Hematopoietic multipotent progenitor cell (in vitro differentiated cells): ENCODE data around the gene XG. TPM values are rescaled to one million over a fixed set of nuclear protein-coding genes. Genes with fewer than 3 reads are reported as not detected.
"Not testable (repeated sequence)": the region's sequence is repeated elsewhere in the genome, so short reads cannot be mapped to it uniquely, and the experiment has no call there.

Source experiments
- DNase-seq, 3 donors: peaks; one replicate each; pipeline ENCODE4 v3.0.0-alpha.2; 2011 to 2015; ENCODE audit warnings: low read depth in 2 of 3, low spot score in 2 of 3
- total RNA-seq: library from RNA; depleted of rRNA; stranded (reverse); fragments of >200 nt; gene quantifications from one replicate; pipeline ENCODE4 v1.2.3, GENCODE V29; 2012

Gene XG, protein sequence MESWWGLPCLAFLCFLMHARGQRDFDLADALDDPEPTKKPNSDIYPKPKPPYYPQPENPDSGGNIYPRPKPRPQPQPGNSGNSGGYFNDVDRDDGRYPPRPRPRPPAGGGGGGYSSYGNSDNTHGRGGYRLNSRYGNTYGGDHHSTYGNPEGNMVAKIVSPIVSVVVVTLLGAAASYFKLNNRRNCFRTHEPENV
- total RNA-seq, result under 0.01 TPM

- not testable (repeated sequence) for DNase-seq
Measured at GRCh38 chrX:2751874-2752300, at the start of gene XG. Gene XG (plus strand): TSS chrX:2752040. CDS start chrX:2752275, 235 bp downstream.

DNA sequence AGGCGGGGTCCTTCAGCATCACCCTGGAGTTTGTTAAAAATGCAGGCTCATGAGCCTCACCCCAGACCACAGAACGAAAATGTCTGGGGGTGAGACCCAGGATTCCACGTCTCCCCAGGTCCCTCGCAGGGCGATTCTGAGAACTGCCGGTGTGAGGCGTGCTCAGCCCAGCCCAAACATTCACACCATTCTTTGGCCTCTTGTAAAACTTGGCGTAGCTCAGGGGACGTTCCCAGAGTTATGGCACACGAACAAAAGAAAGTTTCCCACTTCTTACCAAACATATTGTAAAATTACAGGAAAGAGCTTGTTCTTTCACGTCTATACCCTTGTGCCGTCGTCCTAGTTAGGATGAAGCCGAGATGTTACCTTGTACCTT, 47.9 kb upstream of the XG start:
- DNase-seq, result no peak

DNA sequence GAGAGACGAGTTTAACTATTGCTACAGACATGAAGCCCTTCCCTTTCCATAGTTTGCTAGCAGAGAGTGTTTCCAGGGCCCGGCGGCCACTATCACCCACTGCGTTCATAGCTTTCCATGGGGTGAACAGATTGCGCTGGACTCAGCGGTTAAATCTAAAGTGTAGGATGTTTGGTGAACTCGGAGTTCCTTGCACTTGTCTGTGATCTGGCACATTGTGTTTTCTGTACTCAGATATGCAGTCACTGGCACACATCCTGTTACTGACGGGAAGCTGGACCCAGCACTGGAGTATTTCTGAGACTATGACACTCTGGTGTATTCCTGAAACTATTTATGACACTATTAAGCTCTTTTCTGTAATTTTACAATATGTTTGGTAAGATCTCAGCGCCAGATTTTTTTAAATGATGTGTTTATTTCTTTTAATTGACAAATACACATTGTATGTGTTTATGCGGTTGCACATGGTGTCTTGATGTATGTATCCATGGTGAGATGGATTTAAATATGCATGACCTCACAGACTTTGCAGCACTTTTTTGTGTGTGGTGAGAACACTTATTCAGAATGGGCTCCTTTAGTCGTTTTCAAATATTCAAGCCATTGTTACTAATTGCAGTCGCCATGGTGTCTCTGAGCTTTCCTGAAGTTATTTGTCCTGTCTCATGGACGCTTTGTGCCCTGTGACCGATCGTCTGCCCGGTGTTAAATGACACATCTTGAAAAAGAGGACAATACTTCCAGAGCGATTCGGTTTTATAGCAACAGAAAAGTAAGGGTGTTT, 46.6 kb upstream of the XG start:
- no peak for DNase-seq

- peak in 2 of 3 donors; percentile 99 to 100 for DNase-seq
Measured at GRCh38 chrX:2707334-2707760, 44.5 kb upstream of the XG start.

- peak in 1 of 3 donors; percentile 30 for DNase-seq
Measured at GRCh38 chrX:2708021-2708420, 43.8 kb upstream of the XG start.

- DNase-seq, result peak in 2 of 3 donors; percentile 57 to 76
Measured at GRCh38 chrX:2708592-2709188, 43.1 kb upstream of the XG start.

DNA sequence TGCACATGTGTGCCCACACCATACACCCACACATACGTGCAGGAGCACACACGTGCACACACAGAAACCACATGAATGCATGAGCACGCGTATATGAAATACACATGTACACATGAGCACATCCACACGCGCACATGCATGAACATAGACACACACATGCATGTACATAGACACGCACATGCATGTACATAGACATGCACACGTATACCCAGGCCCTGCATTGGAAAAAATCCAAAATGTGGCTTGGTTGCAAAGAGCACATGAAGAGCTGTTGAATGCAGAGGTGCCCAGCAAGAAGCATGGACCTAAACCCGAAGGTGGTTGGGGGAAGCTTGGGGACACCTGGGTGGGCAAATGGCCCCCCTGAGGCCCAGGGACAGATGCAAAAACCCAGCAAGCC, 42.3 kb upstream of the XG start:
- peak in 1 of 3 donors; percentile 30 for DNase-seq

GRCh38 chrX:2710041-2710840, 41.6 kb upstream of the XG start:
- peak in 2 of 3 donors; percentile 76 to 77 for DNase-seq

DNA sequence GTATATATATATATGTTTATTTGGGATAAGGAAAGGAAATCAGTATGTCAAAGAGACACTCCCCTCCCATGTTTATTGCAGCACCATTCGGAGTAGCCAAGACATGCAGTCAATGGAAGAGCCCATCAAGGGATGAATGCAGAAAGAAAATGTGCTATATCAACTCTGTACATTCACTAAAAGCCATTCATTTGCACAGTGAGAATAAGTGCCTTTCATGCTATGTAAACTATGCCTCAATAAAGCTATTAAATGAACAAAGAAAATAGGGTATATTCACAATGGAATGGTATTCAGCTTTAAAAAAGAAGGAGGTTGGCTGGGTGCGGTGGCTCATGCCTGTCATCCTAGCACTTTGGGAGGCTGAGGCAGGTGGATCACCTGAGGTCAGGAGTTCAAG, 40.4 kb upstream of the XG start:
- DNase-seq, result no peak

GRCh38 chrX:2712428-2712827, 39.4 kb upstream of the XG start:
- no peak for DNase-seq

GRCh38 chrX:2712890-2713840, 38.7 kb upstream of the XG start:
- DNase-seq, result peak in 1 of 3 donors; percentile 52

GRCh38 chrX:2714551-2714950, 37.3 kb upstream of the XG start:
- DNase-seq, result no peak

- DNase-seq, result no peak
Measured at GRCh38 chrX:2715066-2715600, 36.7 kb upstream of the XG start.

DNA sequence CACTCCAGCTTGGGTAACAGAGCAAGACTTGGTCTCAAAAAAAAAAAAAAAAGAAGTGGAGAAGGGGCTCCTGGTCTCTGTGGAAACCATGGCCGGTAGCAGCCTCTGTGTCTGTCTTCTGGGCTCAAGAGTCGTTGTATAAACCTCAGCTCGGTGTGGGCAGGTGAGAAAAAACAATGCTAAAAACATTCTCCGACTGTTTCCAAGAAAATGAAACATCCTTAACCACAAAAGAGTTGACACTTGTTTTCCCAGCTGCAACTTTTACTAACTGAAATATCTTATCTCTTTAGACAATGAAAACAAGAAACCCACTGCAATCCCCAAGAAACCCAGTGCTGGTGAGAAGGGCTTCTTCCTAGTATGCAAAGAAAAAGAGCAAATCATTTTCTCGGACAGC, 34.5 kb upstream of the XG start:
- DNase-seq, result no peak

DNA sequence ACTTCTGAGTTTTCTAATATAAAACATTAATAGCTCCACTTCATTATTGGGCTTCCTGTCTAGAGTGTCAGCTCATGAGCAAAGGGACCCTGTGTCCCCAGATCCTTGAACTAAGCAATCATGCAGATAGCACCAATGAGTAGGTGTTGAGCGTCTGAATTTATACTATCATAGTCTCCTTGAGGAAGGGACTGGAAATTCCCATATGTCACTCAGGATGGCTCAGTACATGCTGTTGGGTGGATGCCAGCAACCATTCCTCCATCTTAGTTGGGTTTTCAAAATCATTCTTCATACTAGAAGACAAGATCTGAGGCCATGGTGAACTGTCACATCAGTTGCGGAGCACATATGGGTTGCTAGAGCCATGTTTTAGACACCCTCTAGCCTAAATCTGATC, 33.0 kb upstream of the XG start:
- no peak for DNase-seq

DNA sequence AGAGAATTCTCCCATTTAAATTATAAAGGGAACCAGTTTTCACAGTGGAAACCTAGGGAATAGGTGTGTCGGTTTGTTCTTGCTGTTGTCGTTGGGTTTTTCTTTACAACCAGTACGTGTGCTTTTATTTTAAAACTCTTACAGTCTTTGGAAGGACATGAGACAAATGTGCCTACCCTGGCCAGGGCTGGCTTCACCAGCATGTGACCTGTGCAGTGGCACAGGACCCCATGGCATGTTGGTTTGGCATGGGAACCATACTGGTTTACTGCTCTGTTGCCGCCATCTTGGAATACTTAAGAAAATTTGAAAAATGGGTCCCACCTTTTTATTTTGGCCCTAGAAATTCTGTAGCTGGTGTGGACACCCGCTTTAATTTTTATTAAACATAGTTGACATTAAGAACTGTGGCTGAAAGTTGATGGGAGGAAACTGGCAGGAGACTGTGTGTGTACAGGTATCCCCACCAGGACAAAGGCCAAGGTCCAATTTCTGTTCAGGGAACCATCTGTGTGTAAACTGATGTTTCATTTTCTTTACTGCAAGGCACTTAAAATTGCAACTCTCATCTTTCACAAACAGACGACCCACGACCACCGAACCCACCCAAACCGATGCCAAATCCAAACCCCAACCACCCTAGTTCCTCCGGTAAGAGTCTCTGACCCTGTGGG, 31.9 kb upstream of the XG start:
- no peak for DNase-seq

DNA sequence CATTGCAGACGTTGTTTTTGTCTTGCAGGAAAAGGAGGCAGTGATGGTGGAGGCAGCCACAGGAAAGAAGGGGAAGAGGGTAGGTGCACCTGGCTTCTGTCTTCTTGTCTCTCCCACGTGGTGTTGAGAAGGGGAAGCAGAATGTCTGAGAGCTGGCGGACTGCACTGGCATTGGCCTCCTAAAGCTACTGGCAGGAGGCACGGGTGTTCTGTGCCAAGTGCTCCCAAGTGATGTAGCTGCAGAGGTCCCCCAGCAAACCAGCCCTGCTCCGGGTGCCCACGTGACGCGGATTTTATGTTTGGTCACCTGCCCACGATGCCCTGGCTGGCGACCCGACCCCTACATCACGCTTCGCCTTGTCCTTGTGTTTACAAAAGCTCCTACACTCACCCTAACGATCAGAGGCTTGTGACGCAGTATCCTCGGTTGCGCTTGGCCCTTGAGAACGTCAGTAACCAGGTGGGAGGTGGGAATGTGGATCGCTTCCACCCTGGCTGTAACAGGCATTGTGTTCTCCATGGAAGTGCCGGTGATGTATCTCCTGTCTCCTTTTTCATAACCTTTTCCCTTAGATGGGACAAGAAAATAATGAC, 28.5 kb upstream of the XG start:
- no peak for DNase-seq

GRCh38 chrX:2727264-2727663, 24.6 kb upstream of the XG start:
- DNase-seq, result not testable (repeated sequence)

DNA sequence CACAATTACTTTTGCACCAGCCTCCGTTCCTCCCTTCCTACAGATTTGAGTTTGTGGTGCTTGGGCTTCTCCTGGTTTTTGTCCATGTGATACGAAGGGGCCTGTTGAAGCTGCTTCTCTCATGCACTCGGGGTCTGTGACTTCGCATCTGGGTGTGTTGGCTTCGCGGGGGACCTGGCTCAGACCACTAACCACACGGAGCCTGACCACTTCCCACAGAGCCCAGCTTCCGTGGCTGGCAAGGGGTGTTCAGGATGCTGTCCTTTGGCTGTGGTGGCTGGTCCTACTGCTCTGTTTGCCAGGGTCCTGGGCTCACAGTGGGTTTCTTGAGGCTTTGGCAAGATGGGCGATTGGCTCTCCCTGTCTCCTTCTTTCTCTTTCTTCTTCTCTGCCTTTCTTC, 19.8 kb upstream of the XG start:
- DNase-seq, result peak in 2 of 3 donors; percentile 72 to 90
